C4-2B (cell line): ENCODE results near the gene MLH1.

ENCODE experiments used
- CTCF ChIP-seq: fragments of 450-650 bp; conservative IDR thresholded peaks from 2 replicates; pipeline ENCODE4 v1.5.1; 2017; ENCODE audit warnings: mild to moderate bottlenecking
- ZFX ChIP-seq: fragments of 450-650 bp; IDR thresholded peaks from 2 replicates; pipeline ENCODE4 v1.6.1; 2017

- no peak for TF ChIP-seq CTCF
- TF ChIP-seq ZFX = no peak
These were observed 5.0 kb upstream of the MLH1 start for GRCh38 chr3:36988356-36988755.
